Muscle layer of colon (tissue), 2 donors: Measurements from ENCODE around the gene GTPBP8.
"Not testable (repeated sequence)": the region's sequence is repeated elsewhere in the genome, so short reads cannot be mapped to it uniquely, and the experiment has no call there.

Experiments
- H3K27ac ChIP-seq: one replicate; pipeline ENCODE4 v1.7.0; 2013; ENCODE audit warnings: low read depth, mild to moderate bottlenecking, low read length, moderate library complexity
- H3K27me3 ChIP-seq, 2 donors: one replicate each; pipeline ENCODE4 v1.7.0; 2013; ENCODE audit warnings: low read length in 2 of 2, mild to moderate bottlenecking in 2 of 2; ENCODE audit not compliant: insufficient read depth in 2 of 2, control insufficient read depth in 1 of 2
- H3K36me3 ChIP-seq: one replicate; pipeline ENCODE4 v1.7.0; 2013; ENCODE audit warnings: mild to moderate bottlenecking, low read length; ENCODE audit not compliant: insufficient read depth
- H3K4me1 ChIP-seq: one replicate; pipeline ENCODE4 v1.7.0; 2013; ENCODE audit warnings: mild to moderate bottlenecking, low read length; ENCODE audit not compliant: insufficient read depth
- H3K4me3 ChIP-seq, 2 donors: one replicate each; pipeline ENCODE4 v1.7.0; 2013; ENCODE audit warnings: low read length in 2 of 2, low read depth in 1 of 2, mild to moderate bottlenecking in 1 of 2, moderate library complexity in 1 of 2
- H3K9ac ChIP-seq: one replicate; pipeline ENCODE4 v1.7.0; 2013; ENCODE audit warnings: low read length
- H3K9me3 ChIP-seq: one replicate; pipeline ENCODE4 v1.7.0; 2013; ENCODE audit warnings: mild to moderate bottlenecking, low read length
- donor health status: abdominal sarcoma.
- donor health status: Adenocarcinoma of cecum.

The GTPBP8 gene

DNA sequence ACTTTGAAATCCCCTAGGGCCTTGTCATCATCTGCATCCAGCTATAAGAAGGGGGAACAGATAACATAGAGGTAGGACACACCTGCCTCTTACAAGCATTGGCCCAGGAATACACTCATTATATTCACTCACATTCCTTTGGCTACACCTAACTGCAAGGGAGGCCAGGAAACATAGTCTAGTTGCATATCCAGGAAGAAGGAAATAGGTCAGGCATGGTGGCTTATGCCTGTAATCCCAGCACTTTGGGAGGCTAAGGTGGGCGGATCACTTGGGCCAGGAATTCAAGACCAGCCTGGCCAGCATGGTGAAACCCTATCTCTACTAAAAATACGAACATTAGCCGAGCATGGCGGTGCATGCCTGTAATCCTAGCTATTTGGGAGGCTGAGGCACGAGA is 48.8 kb downstream of the GTPBP8 start:
- Histone ChIP-seq H3K9me3 (no peaks in the 10 kb centered on the region), H3K4me1 (no peaks in the 10 kb centered on the region), H3K27ac (no peak overlapping the region), H3K36me3 (no peaks in the 10 kb centered on the region), H3K4me3 (no peak overlapping the region), H3K27me3 (no peaks in the 10 kb centered on the region), H3K9ac (no peak overlapping the region)

DNA sequence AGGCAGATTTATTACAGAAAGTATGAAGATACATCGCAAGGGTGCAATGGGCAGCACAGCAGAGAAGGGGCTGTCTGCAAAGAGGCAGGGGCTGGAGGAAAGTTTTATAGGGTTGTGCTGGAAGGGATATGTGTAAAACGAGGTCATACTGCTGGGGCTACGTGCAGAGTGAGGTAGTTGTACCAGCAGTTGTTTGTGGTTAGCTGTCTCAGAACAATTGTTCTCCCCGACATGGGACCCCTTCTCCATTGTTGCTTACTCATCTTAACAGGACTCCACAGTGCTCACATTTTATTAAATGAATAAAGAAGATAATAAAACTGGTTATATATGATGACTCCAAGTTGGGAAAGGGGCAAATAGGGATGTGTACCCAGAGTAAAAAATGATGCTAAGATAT is 49.4 kb downstream of the GTPBP8 start:
- Histone ChIP-seq H3K4me1 (no peaks in the 10 kb centered on the region), H3K27ac (no peak overlapping the region), H3K9ac (no peak overlapping the region), H3K4me3 (no peak overlapping the region), H3K36me3 (no peaks in the 10 kb centered on the region), H3K9me3 (no peaks in the 10 kb centered on the region), H3K27me3 (no peaks in the 10 kb centered on the region)

DNA sequence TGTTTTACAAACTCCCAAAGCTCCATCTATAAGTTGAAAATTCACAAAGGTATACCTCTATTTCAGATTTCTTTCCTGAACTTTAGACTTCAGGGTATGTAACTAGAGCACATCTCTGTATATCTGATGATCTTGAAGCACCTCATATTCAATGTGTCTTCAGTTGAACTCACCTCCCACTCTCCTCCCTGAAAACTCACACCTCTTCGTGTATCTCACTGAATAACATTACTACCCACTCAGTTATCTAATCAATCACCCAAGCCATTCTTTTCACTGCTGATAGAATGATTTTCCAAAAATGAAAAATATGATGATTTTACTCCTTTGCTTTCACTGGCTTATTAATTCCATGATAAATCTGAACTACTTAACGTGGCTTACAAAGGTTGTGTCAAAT is 52.9 kb downstream of the GTPBP8 start:
- Histone ChIP-seq H3K27me3 (no peaks in the 10 kb centered on the region), H3K4me1 (no peaks in the 10 kb centered on the region), H3K9ac (no peak overlapping the region), H3K36me3 (no peaks in the 10 kb centered on the region), H3K4me3 (no peak overlapping the region), H3K27ac (no peak overlapping the region), H3K9me3 (no peaks in the 10 kb centered on the region)

DNA sequence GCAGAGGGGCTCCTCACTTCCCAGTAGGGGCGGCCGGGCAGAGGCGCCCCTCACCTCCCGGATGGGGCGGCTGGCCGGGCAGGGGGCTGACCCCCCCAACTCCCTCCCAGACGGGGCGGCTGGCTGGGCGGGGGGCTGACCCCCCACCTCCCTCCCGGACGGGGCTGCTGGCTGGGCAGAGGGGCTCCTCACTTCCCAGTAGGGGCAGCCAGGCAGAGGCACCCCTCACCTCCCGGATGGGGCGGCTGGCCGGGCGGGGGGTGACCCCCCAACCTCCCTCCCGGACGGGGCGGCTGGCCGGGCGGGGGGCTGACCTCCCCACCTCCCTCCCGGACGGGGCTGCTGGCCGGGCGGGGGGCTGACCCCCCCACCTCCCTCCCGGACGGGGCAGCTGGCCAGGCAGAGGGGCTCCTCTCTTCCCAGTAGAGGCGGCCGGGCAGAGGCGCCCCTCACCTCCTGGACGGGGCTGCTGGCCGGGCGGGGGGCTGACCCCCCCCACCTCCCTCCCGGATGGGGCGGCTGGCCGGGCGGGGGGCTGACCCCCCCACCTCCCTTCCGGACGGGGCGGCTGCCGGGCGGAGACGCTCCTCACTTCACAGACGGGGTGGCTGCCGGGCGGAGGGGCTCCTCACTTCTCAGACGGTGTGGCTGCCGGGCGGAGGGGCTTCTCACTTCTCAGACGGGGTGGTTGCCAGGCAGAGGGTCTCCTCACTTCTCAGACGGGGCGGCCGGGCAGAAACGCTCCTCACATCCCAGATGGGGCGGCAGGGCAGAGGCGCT is 55.6 kb downstream of the GTPBP8 start:
- not testable (repeated sequence) for H3K27ac ChIP-seq, H3K36me3 ChIP-seq, H3K4me3 ChIP-seq, H3K9me3 ChIP-seq, H3K9ac ChIP-seq, H3K4me1 ChIP-seq, H3K27me3 ChIP-seq

- Histone ChIP-seq H3K9ac (no peak overlapping the region), H3K4me3 (peak overlapping the region in 1 of 2 donors; percentile 29)
These were observed 60.5 kb downstream of the GTPBP8 start for GRCh38 chr3:113051302-113051711.

More at GRCh38 chr3:113051302-113051711, 60.5 kb downstream of the GTPBP8 start:
- Histone ChIP-seq H3K27ac (peak overlapping the region; percentile 35), H3K4me1 (peaks cover 14% of the 10 kb centered on the region), H3K9me3 (no peaks in the 10 kb centered on the region), H3K27me3 (no peaks in the 10 kb centered on the region), H3K36me3 (no peaks in the 10 kb centered on the region)
